Measurements from ENCODE around the gene EDN1.

The EDN1 gene

GRCh38 chr6:12289933-12290820, at the start of gene EDN1:
Gene EDN1 (plus strand): TSS chr6:12290361. CDS start chr6:12290630, 269 bp downstream.
- peak; percentile 81 for DNase-seq (ENCODE audit: low spot score)

GRCh38 chr6:12241493-12242175, 48.5 kb upstream of the EDN1 start:
- DNase-seq (ENCODE audit: low spot score), result no peak

DNA sequence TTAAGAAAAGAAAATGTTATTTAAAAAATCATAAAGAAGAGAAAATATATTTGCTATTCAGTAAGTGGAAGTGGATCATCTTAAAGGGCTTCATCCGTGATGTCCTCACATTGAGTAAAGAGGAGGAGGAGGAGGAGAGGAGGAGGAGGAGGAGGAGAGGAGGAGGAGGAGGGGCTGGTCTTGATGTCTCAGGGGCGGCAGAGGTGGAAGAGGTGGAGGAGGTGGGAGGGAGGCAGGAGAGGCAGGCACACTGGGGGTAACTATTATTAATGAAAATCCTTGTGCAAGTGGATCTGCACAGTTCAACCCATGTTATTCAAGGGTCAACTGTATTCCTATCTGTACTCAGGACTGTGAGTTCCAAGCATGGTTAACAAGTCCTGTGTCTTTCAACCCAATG, 47.0 kb upstream of the EDN1 start:
- no peak for DNase-seq (ENCODE audit: low spot score)

- no peak for DNase-seq (ENCODE audit: low spot score)
These were observed 44.8 kb upstream of the EDN1 start for GRCh38 chr6:12245360-12245759.

DNA sequence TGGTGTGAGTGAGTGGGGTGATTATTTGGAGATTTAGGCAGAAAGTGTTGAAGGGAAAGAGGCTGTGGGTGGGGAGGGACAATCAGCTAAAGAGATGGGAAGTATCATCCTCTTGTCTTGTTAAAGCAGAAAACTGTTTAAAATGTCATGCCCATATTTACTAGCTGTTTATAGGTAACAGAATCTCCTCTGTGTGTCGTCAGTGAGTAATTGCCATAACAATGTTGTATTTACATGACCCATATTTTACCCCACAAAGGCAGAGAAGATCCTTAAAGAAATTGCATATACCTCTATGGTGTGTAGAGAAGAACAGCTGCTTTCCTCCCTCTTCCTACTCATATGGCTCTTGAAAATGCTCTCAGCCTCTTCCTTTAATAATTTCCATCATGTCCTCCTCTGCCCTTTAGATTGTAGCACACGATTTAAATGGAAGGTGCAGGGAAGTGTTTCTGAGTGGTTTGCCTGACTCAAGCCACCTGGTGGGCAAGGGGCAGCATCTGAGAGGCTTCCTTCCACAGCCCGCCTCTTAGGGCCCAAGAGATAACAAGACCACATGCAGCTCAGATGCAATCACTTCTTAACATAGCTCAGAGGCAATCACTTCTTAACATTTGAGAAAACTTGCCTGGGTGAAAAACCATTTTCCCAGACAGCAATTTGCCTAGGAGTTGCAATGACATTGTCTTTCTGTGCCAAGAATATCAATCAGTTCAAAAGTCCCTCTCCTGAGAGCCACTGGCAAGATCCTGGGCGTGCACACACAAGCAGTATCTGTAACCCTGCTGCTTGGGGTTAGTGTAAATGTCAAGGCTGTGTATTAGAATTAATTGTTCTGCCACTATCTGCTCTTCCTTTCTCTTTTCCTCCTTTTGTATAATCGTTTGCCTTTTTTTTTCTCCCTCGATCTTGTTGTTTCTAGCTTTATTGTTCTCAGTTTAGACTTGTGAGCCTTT, 44.1 kb upstream of the EDN1 start:
- DNase-seq (ENCODE audit: low spot score), result no peak

- no peak for DNase-seq (ENCODE audit: low spot score)
These were observed 43.3 kb upstream of the EDN1 start for GRCh38 chr6:12246900-12247299.

DNA sequence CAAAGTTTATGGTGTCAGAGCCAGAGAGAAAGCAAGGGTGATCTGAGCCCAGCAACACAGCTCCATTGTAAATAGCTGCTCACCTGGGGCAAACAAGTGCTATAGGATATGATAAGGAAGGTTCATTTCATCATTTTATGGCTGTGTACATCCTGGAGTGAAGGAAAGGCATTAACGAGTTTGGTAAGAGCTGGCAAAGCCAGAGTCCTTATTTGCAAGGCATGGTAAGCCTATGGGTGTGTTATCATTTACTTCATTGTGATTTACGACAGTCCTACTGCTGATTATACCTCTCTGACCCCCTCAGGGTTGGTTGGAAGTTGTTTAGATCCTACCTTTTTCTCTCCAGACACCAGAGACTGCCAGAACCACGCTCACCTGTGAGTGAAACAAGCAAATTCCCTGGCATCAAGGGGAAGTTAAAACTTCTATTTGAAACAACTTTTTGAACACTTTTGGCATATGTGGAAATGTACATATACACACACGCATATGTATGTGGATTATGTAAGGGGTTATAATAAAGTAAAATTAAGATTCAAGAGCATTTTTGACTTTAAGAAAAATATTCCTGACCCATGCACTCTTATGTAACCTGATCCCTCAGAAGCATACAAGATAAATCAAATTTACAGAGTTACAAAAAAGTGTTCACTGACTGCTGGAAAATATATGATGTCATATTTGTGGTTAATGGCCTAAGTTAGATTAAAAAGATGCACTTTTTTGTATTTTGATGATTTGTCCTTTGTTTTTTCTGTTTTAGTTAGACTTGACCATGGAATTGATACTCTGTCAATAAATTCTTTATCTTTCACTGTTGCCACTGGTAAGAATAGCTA, 40.4 kb upstream of the EDN1 start:
- no peak for DNase-seq (ENCODE audit: low spot score)

DNA sequence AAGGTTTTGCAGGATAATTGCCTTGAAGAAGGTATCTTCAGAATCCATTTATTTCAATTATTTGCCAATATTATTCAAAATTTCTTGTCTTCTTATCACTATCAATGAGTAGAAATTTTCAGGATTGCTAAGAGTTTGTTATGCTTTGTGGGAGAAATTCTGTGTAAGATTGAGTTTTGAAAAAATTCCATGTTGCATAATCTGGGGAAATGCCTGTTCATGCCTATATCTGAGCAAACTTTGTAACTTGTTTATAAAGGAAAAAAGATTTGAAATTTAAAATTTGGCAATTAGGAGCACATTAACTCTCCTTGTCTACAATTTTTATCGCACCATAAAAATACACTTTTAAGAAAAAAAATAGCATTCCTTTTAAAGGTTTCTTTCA, 39.8 kb upstream of the EDN1 start:
- DNase-seq (ENCODE audit: low spot score), result no peak

- DNase-seq (ENCODE audit: low spot score), result no peak
These were observed 36.0 kb upstream of the EDN1 start for GRCh38 chr6:12254210-12254609.

DNA sequence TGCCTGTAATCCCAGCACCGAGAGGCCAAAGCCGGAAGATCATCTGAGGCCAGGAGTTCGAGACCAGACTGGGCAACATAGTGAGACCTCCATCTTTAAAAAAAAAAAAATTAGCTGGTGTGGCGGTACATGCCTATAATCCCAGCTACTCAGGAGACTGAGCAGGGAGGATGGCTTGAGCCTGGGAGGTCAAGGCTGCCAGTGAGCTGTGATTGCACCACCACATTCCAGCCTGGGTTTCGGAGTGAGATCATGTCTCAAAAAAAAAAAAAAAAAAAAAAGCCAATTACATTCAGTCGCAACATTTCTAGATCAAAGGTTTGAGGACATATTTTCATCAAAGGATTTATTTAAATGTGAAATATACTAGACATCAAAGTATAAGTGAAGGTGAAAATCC, 32.0 kb upstream of the EDN1 start:
- no peak for DNase-seq (ENCODE audit: low spot score)

DNA sequence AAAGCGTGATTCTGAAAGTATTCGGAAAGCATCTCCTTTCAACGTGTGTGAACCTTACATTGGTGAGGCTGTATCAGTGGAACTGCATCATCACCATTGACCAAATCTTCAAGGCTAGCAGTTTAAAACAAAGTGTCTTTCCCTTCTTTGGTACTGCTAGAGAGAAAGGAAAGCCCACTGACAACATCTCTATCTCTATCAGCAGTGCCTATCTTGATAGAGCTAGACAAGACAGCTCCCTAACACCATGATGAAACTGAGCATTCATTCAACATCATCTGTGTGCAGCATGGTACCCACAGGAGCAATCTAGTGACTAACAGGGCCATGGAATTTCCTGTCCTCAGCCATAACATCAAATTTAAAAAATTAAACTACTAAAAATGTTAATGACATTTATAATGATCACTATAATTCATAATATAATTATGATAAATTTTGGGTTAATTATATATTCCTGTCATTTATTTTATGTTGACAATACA, 31.5 kb upstream of the EDN1 start:
- no peak for DNase-seq (ENCODE audit: low spot score)

DNA sequence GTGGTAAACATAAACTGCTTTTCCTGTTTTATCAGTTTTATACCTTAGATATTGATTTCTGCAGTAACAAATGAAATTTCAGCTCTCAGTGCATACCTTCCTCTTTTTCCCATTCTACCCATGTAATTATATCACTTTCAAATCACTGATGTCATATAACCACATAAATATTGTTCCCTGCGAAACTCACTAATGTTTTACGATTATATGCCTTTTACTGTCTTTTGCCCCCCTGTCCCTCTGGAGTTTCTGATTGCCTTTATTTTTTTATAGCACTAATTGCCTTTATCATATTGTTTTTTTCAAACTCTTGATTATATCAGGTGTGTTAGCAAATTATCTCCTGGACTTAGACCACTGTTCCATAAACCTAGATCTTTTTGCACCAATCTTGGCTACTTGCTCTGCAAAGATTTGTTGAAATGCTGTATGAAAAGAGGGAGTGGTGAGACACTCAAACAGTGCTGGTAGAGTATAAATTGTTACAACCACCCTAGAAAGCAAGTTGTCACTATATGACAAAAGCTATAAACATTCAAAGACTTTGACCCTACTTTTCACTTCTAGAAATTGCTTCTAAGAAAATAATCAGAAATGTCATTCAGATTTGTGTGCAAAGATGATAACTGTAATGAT, 29.6 kb upstream of the EDN1 start:
- no peak for DNase-seq (ENCODE audit: low spot score)

DNA sequence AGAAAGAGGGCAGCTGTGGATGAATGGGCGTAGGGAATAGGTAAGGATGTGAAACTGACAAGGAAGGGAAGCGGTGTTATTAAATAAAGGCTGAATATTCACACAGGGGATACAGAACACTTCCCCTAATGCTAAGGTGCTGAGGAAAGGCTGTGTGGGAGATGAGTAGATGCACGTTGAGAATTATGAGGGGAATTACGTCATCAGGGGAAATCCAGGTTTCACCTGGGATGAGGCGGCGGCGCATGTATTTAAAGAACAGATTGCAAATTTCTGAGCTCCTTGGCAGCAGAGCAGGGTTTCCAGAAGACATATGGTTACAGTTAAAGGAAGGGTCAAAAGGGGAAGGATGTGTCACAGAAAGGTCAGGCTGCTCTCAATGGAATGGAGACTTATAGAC, 28.7 kb upstream of the EDN1 start:
- DNase-seq (ENCODE audit: low spot score), result no peak

DNA sequence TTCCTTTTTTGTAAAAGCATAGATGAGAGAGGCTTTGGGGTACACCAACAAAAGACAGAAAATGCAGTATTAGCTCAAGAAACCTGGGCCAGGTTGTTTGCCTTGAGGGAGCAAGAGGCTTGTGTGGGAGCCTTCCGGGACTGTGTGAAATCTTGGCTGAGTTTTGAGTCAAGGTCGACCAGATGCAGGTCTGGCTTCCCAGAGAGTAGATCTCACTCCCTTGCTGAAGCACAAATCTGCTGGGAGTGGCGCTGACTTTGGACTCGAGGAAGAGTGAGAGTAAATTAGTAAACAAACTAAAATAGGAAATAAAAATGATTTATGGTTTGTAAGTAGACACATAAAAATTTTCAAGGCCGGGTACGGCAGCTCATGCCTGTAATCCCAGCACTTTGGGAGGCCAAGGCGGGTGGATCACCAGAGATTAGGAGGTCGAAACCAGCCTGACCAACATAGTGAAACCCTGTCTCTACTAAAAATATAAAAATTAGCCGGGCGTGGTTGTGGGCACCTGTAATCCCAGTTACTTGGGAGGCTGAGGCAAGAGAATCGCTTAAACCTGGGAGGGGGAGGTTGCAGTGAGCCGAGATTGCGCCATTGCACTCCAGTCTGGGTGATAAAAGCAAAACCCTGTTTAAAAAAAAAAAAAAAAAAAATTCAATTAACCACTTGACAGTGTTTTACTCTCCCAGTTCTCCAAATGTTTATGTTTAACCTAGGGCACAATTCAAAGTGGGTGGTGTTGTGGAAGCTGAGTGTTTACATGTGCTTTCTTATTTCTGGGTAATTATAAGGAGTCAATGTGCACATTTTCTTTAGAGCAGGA, 27.7 kb upstream of the EDN1 start:
- DNase-seq (ENCODE audit: low spot score), result no peak

DNA sequence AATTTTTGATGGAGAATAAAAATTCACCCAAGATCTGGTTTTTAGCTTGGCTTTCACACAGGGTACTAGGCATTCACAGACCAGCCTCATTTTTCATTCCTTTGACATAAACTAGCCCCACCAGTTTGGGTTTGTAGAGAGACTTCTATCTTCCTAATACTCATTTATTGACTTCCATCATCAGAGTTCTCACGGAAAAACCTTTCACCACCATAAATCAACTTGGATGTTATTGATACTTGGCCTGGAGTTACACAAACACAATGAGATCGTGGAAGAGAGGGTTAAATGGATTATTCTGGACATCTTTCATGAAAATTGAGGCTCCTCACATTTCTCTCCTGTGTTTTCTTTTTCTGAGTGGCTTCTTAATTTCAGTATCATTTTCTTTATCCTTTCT, 26.8 kb upstream of the EDN1 start:
- no peak for DNase-seq (ENCODE audit: low spot score)

- no peak for DNase-seq (ENCODE audit: low spot score)
These were observed 25.5 kb upstream of the EDN1 start for GRCh38 chr6:12264671-12265070.

DNA sequence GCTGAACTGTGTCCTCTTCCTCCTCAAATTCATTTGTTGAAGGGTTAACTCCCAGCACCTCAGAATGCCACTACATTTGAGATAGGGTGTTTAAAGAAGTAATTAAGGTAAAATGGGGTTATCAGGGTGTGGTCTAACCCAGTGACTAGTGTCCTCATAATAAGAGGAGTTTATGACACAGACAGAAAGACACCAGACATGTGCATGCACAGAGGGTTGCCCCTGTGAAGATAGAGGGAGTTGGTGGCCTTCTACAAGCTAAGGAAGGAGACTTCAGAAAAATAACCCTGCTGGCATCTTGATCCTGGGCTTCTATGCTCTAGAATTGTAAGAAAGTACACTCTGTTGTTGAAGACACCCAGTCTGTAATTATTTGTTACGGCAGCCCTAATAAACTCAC, 24.9 kb upstream of the EDN1 start:
- DNase-seq (ENCODE audit: low spot score), result no peak

DNA sequence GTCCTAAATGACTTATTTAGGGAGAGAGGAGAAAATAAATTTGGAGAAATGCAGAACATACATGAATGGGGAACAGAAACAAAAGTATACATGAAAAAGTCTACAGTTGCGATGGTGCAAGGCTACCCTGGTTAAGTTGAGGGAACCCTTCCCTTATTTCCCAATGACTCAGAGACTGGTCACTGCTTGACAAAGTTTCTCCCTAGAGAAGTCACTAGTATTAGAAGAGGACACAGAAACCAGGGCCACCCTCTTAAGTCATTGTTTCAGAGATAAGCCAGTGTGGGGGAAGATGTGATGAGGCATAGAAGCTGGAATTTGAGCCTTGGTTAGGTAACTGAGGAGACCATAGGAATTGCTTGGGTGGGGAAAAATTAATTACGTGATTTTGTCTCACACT, 24.4 kb upstream of the EDN1 start:
- DNase-seq (ENCODE audit: low spot score), result no peak

DNA sequence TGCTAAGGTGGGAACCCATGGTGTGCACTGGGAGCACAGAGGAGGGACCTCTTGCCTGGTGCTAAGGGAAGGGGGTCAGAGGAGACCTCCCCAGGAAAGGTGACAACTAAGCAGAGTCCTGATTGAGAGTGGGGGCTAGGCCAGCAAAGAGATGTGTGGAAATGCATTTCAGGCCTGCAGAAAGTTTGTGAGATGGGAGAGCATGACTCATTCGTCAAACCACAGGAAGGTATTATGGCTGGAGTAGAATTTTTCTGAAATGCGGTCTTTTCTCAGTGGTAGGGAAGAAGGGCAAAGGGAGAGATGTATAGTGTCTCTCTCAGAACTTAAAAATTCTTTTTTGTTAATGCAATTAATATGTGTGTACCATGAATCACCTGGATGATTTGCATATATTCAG, 23.6 kb upstream of the EDN1 start:
- peak; percentile 26 for DNase-seq (ENCODE audit: low spot score)

GRCh38 chr6:12269110-12269509, 21.1 kb upstream of the EDN1 start:
- no peak for DNase-seq (ENCODE audit: low spot score)

Measured in AG08396 (cell line).